ENCODE data around the gene STK17B.

Gene STK17B

GRCh38 chr2:196186266-196186980 lies 15.0 kb upstream of the STK17B start:
- Histone ChIP-seq H3K9me3 (ENCODE audit: severe bottlenecking) (no peaks in the 10 kb centered on the region), H3K36me3 (ENCODE audit: low read depth) (no peaks in the 10 kb centered on the region), H3K4me1 (ENCODE audit: insufficient read depth, poor library complexity, severe bottlenecking) (no peaks in the 10 kb centered on the region), H3K4me3 (ENCODE audit: severe bottlenecking) (no peak overlapping the region), H3K27ac (ENCODE audit: poor library complexity, severe bottlenecking) (no peak overlapping the region), H3K27me3 (ENCODE audit: insufficient read depth, poor library complexity, severe bottlenecking) (no peaks in the 10 kb centered on the region)
- no peak for TF ChIP-seq CTCF (IDR thresholded peaks at IDR 0.05; ENCODE audit: poor library complexity, severe bottlenecking)
- ATAC-seq (ENCODE audit: low read depth) (no peak), DNase-seq (ENCODE audit: low spot score) (no peak)

GRCh38 chr2:196184921-196185320 lies 13.5 kb upstream of the STK17B start:
- no peaks in the 10 kb centered on the region for H3K4me1 ChIP-seq (ENCODE audit: insufficient read depth, poor library complexity, severe bottlenecking)
- no peak for TF ChIP-seq CTCF (IDR thresholded peaks at IDR 0.05; ENCODE audit: poor library complexity, severe bottlenecking)

GRCh38 chr2:196183528-196184231 lies 12.3 kb upstream of the STK17B start:
- no peak overlapping the region for H3K27ac ChIP-seq (ENCODE audit: poor library complexity, severe bottlenecking)
- no peaks in the 10 kb centered on the region for H3K4me1 ChIP-seq (ENCODE audit: insufficient read depth, poor library complexity, severe bottlenecking)
- ATAC-seq (ENCODE audit: low read depth), result no peak
- no peaks in the 10 kb centered on the region for H3K9me3 ChIP-seq (ENCODE audit: severe bottlenecking)
- no peaks in the 10 kb centered on the region for H3K36me3 ChIP-seq (ENCODE audit: low read depth)
- H3K4me3 ChIP-seq (ENCODE audit: severe bottlenecking), result no peak overlapping the region
- no peaks in the 10 kb centered on the region for H3K27me3 ChIP-seq (ENCODE audit: insufficient read depth, poor library complexity, severe bottlenecking)
- DNase-seq (ENCODE audit: low spot score), result no peak
- no peak for TF ChIP-seq CTCF (IDR thresholded peaks at IDR 0.05; ENCODE audit: poor library complexity, severe bottlenecking)

More at GRCh38 chr2:196184921-196185320, 13.5 kb upstream of the STK17B start:
- Histone ChIP-seq H3K27ac (ENCODE audit: poor library complexity, severe bottlenecking) (no peak overlapping the region), H3K27me3 (ENCODE audit: insufficient read depth, poor library complexity, severe bottlenecking) (no peaks in the 10 kb centered on the region), H3K4me3 (ENCODE audit: severe bottlenecking) (no peak overlapping the region), H3K9me3 (ENCODE audit: severe bottlenecking) (no peaks in the 10 kb centered on the region), H3K36me3 (ENCODE audit: low read depth) (no peaks in the 10 kb centered on the region)
- ATAC-seq (ENCODE audit: low read depth), result no peak
- DNase-seq (ENCODE audit: low spot score), result no peak

- ATAC-seq (ENCODE audit: low read depth), result no peak
These were observed 11.7 kb upstream of the STK17B start for GRCh38 chr2:196183172-196183473.

More at GRCh38 chr2:196183172-196183473, 11.7 kb upstream of the STK17B start:
- H3K4me3 ChIP-seq (ENCODE audit: severe bottlenecking), result no peak overlapping the region
- no peaks in the 10 kb centered on the region for H3K36me3 ChIP-seq (ENCODE audit: low read depth)
- no peak for DNase-seq (ENCODE audit: low spot score)
- H3K9me3 ChIP-seq (ENCODE audit: severe bottlenecking), result no peaks in the 10 kb centered on the region
- H3K27me3 ChIP-seq (ENCODE audit: insufficient read depth, poor library complexity, severe bottlenecking), result no peaks in the 10 kb centered on the region
- TF ChIP-seq CTCF (IDR thresholded peaks at IDR 0.05; ENCODE audit: poor library complexity, severe bottlenecking), result no peak
- no peaks in the 10 kb centered on the region for H3K4me1 ChIP-seq (ENCODE audit: insufficient read depth, poor library complexity, severe bottlenecking)
- H3K27ac ChIP-seq (ENCODE audit: poor library complexity, severe bottlenecking), result no peak overlapping the region

Data from RWPE2 (cell line).